ENCODE data around the gene ELMO3.

The ELMO3 gene

GRCh38 chr16:67163999-67164558 lies 34.9 kb upstream of the ELMO3 start:
- no peak for DNase-seq

- DNase-seq = no peak
Measured at GRCh38 chr16:67164599-67165061, 34.3 kb upstream of the ELMO3 start, which contains the start of gene HSF4. HSF4 (plus strand) TSS chr16:67164745; CDS start chr16:67164812, 67 bp downstream.

DNA sequence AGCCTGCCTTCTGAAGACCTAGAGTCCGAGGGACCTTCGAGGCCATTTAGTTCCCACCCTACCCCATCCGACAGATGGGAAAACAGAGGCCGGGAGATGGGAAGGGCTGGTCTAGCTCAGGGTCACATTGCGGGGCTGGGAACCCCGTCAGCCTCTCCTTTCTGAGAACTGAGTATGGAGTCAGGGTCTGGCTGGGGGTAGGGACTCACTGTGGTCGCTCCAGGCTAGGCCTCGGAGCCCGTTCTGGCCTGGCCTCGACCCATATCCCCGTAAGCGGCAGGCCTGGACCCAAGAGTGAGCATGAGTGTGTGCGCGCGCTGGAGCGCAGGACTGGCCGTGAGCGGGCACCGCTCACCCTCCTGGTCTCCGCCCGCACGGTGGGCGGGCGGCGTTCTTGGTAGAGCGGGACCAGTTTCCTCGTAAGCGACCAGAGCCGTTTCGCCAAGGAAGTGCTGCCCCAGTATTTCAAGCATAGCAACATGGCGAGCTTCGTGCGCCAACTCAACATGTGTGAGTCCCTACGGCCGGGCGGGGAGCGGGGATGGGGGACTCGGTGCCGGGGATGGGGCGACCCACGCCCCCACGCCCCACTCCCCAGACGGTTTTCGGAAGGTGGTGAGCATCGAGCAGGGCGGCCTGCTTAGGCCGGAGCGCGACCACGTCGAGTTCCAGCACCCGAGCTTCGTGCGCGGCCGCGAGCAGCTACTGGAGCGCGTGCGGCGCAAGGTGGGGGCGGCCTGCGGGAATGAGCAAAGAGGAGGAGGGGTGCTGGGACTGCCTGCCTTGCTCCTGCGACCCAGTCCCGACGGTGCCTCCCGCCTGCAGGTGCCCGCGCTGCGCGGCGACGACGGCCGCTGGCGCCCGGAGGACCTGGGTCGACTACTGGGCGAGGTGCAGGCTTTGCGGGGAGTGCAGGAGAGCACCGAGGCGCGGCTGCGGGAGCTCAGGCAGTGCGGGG lies 33.5 kb upstream of the ELMO3 start:
- DNase-seq = no peak

DNA sequence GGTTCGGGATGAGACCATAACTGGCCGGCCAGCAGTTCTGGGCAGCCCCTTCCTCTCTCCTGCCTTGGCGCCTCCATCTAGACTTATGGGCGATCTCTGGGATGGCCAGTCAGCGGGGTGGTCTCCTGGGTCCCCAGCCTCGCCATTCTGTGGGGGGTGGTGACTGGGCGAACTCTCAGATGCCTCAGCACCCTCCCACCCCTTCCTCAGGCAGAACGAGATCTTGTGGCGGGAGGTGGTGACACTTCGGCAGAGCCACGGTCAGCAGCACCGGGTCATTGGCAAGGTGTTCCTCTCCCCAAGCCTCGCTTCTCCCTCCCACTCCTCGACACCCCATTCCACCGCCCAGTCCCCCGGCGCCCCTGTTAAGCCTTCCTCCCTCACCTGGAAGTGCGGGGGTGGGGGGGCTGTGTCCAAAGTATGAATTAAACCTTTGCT lies 32.8 kb upstream of the ELMO3 start:
- DNase-seq = no peak

GRCh38 chr16:67166598-67167168 lies 32.2 kb upstream of the ELMO3 start:
- DNase-seq = no peak

- DNase-seq = no peak
Measured at GRCh38 chr16:67167588-67167987, 31.3 kb upstream of the ELMO3 start.

GRCh38 chr16:67169011-67169451 lies 29.9 kb upstream of the ELMO3 start:
- no peak for DNase-seq

GRCh38 chr16:67169642-67170167 lies 29.2 kb upstream of the ELMO3 start:
- DNase-seq = peak; percentile 33 to 38

GRCh38 chr16:67170168-67170948 lies 28.6 kb upstream of the ELMO3 start, which contains the start of gene NOL3:
NOL3 (plus strand) TSS chr16:67170538.
- peak; percentile 56 to 63 for DNase-seq

GRCh38 chr16:67170949-67171649 lies 27.8 kb upstream of the ELMO3 start:
- no peak for DNase-seq

GRCh38 chr16:67173323-67173722 lies 25.6 kb upstream of the ELMO3 start:
- no peak for DNase-seq

GRCh38 chr16:67173808-67174705 lies 24.9 kb upstream of the ELMO3 start:
- peak; percentile 42 to 64 for DNase-seq

DNA sequence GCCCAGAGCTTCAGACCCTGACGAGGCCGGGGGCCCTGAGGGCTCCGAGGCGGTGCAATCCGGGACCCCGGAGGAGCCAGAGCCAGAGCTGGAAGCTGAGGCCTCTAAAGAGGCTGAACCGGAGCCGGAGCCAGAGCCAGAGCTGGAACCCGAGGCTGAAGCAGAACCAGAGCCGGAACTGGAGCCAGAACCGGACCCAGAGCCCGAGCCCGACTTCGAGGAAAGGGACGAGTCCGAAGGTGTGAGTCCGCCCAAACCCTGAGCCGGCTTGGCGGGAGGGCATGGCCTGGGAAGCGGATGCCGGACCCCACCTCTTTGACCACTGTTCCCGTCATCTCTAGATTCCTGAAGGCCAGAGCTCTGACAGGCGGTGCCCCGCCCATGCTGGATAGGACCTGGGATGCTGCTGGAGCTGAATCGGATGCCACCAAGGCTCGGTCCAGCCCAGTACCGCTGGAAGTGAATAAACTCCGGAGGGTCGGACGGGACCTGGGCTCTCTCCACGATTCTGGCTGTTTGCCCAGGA lies 24.2 kb upstream of the ELMO3 start:
- DNase-seq = no peak

DNA sequence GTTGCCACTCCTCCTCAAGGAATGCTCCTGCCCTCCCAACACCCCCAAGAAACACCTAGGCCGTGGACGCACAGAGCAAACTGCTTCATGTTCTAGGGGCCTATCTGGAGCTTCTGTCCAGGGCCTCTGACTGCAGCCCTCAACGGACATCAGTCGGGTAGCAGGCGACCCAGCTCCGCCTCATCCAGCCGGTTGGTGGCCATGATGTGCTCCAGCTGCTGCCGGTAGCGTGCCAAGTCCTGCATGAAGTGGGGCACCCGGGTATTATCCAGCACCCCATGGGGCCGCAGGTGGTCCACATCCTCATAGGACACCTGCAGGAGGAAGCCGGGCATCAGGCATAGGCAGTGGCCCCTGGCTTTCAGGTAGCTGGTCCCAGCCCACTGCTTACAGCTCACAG lies 22.3 kb upstream of the ELMO3 start:
- no peak for DNase-seq

DNA sequence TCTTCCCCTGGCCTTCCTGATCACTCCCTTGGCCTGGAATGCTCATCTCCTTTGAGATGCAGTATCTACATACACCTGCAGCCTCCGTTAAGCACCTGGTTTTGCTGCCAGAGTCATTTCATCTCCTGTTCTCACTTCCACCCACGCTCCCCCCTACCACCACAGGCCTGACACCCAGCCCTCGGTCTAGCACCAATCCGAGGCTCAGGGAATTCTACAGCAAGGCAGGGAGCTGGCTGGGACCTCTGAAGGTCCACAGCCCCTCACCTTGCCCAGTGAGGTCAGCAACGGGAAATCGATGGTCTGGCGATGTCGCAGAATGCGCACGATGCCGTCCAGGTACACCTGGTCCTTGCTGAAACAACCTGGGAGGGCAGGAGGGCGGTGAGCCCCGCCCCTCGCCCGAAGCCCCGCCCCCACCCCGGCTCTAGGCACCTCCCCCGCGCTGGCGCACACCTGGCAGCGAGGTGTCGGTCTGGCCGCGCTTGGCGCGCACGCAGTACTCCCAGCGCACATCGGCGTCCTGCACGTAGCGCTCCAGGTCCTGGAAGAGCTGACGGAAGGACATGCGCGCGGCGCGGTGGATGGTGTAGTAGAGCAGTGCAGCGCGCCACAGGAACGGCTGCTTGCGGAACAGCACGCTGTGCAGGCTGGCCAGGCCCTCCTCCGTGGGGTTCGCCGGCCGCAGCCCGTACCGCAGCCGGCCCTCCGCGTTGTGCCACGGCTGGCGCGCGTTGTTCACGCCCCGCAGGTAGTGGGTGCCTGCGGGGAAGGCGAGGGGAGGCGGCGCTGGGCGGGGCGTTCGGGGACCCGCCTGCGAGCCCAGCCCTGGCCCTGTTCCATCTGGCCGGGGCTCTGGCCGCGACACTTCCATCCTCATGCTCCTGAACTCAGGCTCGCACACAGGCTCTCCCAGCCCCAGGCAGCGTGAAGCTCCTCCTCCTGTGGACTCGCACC lies 20.9 kb upstream of the ELMO3 start:
- DNase-seq = peak; percentile 60 to 62

- DNase-seq = no peak
Measured at GRCh38 chr16:67179421-67180080, 19.4 kb upstream of the ELMO3 start.

- DNase-seq = no peak
Measured at GRCh38 chr16:67180166-67180565, 18.8 kb upstream of the ELMO3 start.

- no peak for DNase-seq
Measured at GRCh38 chr16:67181346-67181745, 17.6 kb upstream of the ELMO3 start.

DNA sequence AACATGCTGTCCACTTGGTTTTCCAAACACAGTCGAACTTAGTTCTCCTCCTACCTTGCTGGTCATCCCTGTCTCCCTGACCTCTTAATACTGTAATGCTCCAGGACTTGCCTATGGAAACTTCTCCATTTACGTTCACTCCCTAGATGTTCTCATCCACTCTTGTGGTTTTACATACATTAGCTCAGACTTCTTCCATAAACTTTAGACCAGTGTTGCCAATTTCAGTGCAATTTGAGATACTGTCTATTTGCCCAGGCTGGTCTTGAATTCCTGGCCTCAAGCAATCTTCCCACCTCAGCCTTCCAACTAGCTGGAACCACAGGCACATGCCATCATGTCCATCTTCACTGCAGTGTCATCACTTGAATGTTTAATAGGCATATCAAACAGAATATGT lies 16.6 kb upstream of the ELMO3 start:
- no peak for DNase-seq

All from NCI-H1930 (cell line).